Neutrophil (primary cell): ENCODE data around the gene INS.

Experiments used
- H3K27ac ChIP-seq: fragments of 200-600 bp; sonication (generic); 2 replicates; pipeline ENCODE4 v1.5.1; 2016; ENCODE audit warnings: mild to moderate bottlenecking, moderate library complexity
- H3K27me3 ChIP-seq: fragments of 200-600 bp; sonication (generic); 2 replicates; pipeline ENCODE4 v1.6.0; 2016; ENCODE audit warnings: mild to moderate bottlenecking
- H3K36me3 ChIP-seq: fragments of 200-600 bp; sonication (generic); 2 replicates; pipeline ENCODE4 v1.5.1; 2017
- H3K4me1 ChIP-seq, 2 experiments: fragments of 200-600 bp in 1 of 2; sonication (generic) in 1 of 2; 1 replicate in 1 of 2; 2 replicates in 1 of 2; pipeline versions ENCODE4 v1.5.1 to v1.6.1; 2013 to 2016; ENCODE audit warnings: low read depth in 1 of 2, low read length in 1 of 2, mild to moderate bottlenecking in 1 of 2, moderate library complexity in 1 of 2; ENCODE audit not compliant: control insufficient read depth in 1 of 2, insufficient read depth in 1 of 2
- H3K4me3 ChIP-seq, 2 experiments: fragments of 200-600 bp in 1 of 2; sonication (generic) in 1 of 2; 1 replicate in 1 of 2; 2 replicates in 1 of 2; pipeline ENCODE4 v1.5.1; 2013 to 2016; ENCODE audit warnings: low read depth in 1 of 2, low read length in 1 of 2, mild to moderate bottlenecking in 1 of 2, moderate library complexity in 1 of 2
- H3K9me3 ChIP-seq: fragments of 200-600 bp; sonication (generic); 2 replicates; pipeline ENCODE4 v1.5.1; 2016
- CTCF ChIP-seq: fragments of 200-600 bp; sonication (generic); IDR thresholded peaks from 2 replicates; pipeline ENCODE4 v1.5.1; 2016; ENCODE audit warnings: antibody characterized with exemption

Gene INS

GRCh38 chr11:2122222-2122906, 38.6 kb downstream of the INS start:
- no peak for TF ChIP-seq CTCF
- H3K27me3 ChIP-seq: peaks cover 29% of the 10 kb centered on the region
- no peaks in the 10 kb centered on the region for H3K36me3 ChIP-seq
- no peaks in the 10 kb centered on the region for H3K9me3 ChIP-seq
- no peak overlapping the region for H3K4me3 ChIP-seq
- H3K27ac ChIP-seq: no peak overlapping the region
- H3K4me1 ChIP-seq: no peaks in the 10 kb centered on the region

GRCh38 chr11:2121227-2122130, 39.5 kb downstream of the INS start:
- Histone ChIP-seq H3K27me3 (peaks cover 29% of the 10 kb centered on the region), H3K4me3 (no peak overlapping the region), H3K4me1 (no peaks in the 10 kb centered on the region), H3K9me3 (no peaks in the 10 kb centered on the region), H3K27ac (no peak overlapping the region), H3K36me3 (no peaks in the 10 kb centered on the region)
- no peak for TF ChIP-seq CTCF

GRCh38 chr11:2120359-2121100, 40.5 kb downstream of the INS start:
- H3K9me3 ChIP-seq: no peaks in the 10 kb centered on the region
- no peak overlapping the region for H3K4me3 ChIP-seq
- peaks cover 29% of the 10 kb centered on the region for H3K27me3 ChIP-seq
- no peaks in the 10 kb centered on the region for H3K4me1 ChIP-seq
- H3K27ac ChIP-seq: no peak overlapping the region
- TF ChIP-seq CTCF: no peak
- H3K36me3 ChIP-seq: no peaks in the 10 kb centered on the region

GRCh38 chr11:2118677-2119076, 42.3 kb downstream of the INS start:
- Histone ChIP-seq H3K4me3 (no peak overlapping the region), H3K27ac (no peak overlapping the region), H3K4me1 (no peaks in the 10 kb centered on the region), H3K36me3 (no peaks in the 10 kb centered on the region), H3K27me3 (peaks cover 29% of the 10 kb centered on the region), H3K9me3 (no peaks in the 10 kb centered on the region)
- no peak for TF ChIP-seq CTCF

GRCh38 chr11:2116680-2117079, 44.3 kb downstream of the INS start:
- H3K27me3 ChIP-seq: peaks cover 18% of the 10 kb centered on the region
- no peak overlapping the region for H3K4me3 ChIP-seq
- no peaks in the 10 kb centered on the region for H3K9me3 ChIP-seq
- H3K4me1 ChIP-seq: no peaks in the 10 kb centered on the region
- no peak for TF ChIP-seq CTCF
- no peaks in the 10 kb centered on the region for H3K36me3 ChIP-seq
- H3K27ac ChIP-seq: no peak overlapping the region
